ENCODE data around the gene AGT. TPM values are rescaled to one million over a fixed set of nuclear protein-coding genes. Genes with fewer than 3 reads are reported as not detected.
"Not testable (repeated sequence)": the region's sequence is repeated elsewhere in the genome, so short reads cannot be mapped to it uniquely, and the experiment has no call there.

AGT gene
- total RNA-seq, 1 experiment from 2014 or later = 0.93 TPM

DNA sequence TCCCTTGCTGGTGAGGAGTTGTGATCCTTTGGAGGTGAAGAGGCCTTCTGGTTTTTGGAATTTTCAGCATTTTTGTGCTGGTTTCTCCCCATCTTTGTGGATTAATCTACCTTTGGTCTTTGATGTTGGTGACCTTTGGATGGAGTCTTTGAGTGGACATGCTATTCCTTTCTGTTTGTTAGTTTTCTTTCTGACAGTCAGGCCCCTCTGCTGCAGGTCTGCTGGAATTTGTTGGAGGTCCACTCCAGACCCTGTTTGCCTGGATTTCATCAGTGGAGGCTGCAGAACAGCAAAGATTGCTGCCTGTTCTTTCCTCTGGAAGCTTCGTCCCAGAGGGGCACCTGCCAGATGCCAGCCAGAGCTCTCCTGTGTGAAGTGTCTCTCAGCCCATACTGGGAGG, 55.8 kb downstream of the AGT start:
- H3K4me1 ChIP-seq (ENCODE audit: control insufficient read depth in 1 of 2, insufficient read depth in 2 of 2, low read length in 2 of 2); H3K4me3 ChIP-seq (replicated peaks in 1 of 2; ENCODE audit: low read depth in 1 of 2, low read length in 2 of 2); CTCF ChIA-PET; H3K4me2 ChIP-seq (ENCODE audit: low read length); POLR2A ChIA-PET; BruUV-seq (replicated peaks); intact Hi-C loops (cut with micrococcal nuclease); H3K36me3 ChIP-seq (ENCODE audit: control insufficient read depth in 1 of 2, insufficient read depth in 2 of 2, low read length in 2 of 2); ATAC-seq; H3K9me2 ChIP-seq (ENCODE audit: insufficient read depth); H3K9ac ChIP-seq (ENCODE audit: low read length); H2AFZ ChIP-seq (ENCODE audit: low read depth, low read length, poor library complexity, severe bottlenecking); H4K20me1 ChIP-seq (ENCODE audit: insufficient read depth); DNase-seq (ENCODE audit: low read depth, low spot score); RAD21 ChIA-PET (ENCODE audit: low non-redundant PET in 1 of 2, low total read pairs in 2 of 2, uncharacterized antibody in 2 of 2, unreplicated experiment in 2 of 2); H3K27ac ChIP-seq (ENCODE audit: low read depth, low read length); H3K9me3 ChIP-seq (ENCODE audit: control insufficient read depth in 1 of 2, insufficient read depth in 1 of 2, low read depth in 1 of 2, low read length in 2 of 2); H3K27me3 ChIP-seq (ENCODE audit: insufficient read depth, low read length): not testable (repeated sequence)
- H3K79me2 ChIP-seq (ENCODE audit: insufficient read depth, low read length) = peaks cover 10% of the 10 kb centered on the region

- BruUV-seq (replicated peaks); H3K27ac ChIP-seq (ENCODE audit: low read depth, low read length); H4K20me1 ChIP-seq (ENCODE audit: insufficient read depth); DNase-seq (ENCODE audit: low read depth, low spot score); RAD21 ChIA-PET (ENCODE audit: low non-redundant PET in 1 of 2, low total read pairs in 2 of 2, uncharacterized antibody in 2 of 2, unreplicated experiment in 2 of 2); H3K9me3 ChIP-seq (ENCODE audit: control insufficient read depth in 1 of 2, insufficient read depth in 1 of 2, low read depth in 1 of 2, low read length in 2 of 2); H3K9me2 ChIP-seq (ENCODE audit: insufficient read depth); CTCF ChIA-PET; H3K4me1 ChIP-seq (ENCODE audit: control insufficient read depth in 1 of 2, insufficient read depth in 2 of 2, low read length in 2 of 2); H2AFZ ChIP-seq (ENCODE audit: low read depth, low read length, poor library complexity, severe bottlenecking); H3K36me3 ChIP-seq (ENCODE audit: control insufficient read depth in 1 of 2, insufficient read depth in 2 of 2, low read length in 2 of 2); H3K4me2 ChIP-seq (ENCODE audit: low read length); H3K27me3 ChIP-seq (ENCODE audit: insufficient read depth, low read length); ATAC-seq; H3K9ac ChIP-seq (ENCODE audit: low read length); H3K4me3 ChIP-seq (replicated peaks in 1 of 2; ENCODE audit: low read depth in 1 of 2, low read length in 2 of 2); POLR2A ChIA-PET; intact Hi-C loops (cut with micrococcal nuclease): not testable (repeated sequence)
- H3K79me2 ChIP-seq (ENCODE audit: insufficient read depth, low read length) = peaks cover 24% of the 10 kb centered on the region
Observed at GRCh38 chr1:230656719-230657118, 57.2 kb downstream of the AGT start.

Other genes with a start within 250 kb of the AGT start
- gene COG2, start 71.6 kb downstream of the AGT start, total RNA-seq (2021; ENCODE audit: unreplicated experiment) = 28.6 TPM
- gene CAPN9, start 33.3 kb upstream of the AGT start, total RNA-seq (2021; ENCODE audit: unreplicated experiment) = not detected
- 22.9 TPM for gene C1orf198, start 154.4 kb upstream of the AGT start, total RNA-seq (2021; ENCODE audit: unreplicated experiment)